ENCODE results near the gene DBN1. TPM values are rescaled to one million over a fixed set of nuclear protein-coding genes. Genes with fewer than 3 reads are reported as not detected.
A peak's percentile ranks its signal among the peaks of the same experiment; 100 is the strongest.

Gene DBN1
- total and polyA plus RNA-seq, 9 of the 15 experiments (the other 6 are each of a cell fraction or from before 2014, with no cell fraction given), result 0.25 to 87.2 (median 27.9) TPM

GRCh38 chr5:177473443-177474001, at the start of gene DBN1 (continued):
- no peak for TF ChIP-seq E2F8 (IDR thresholded peaks at IDR 0.05; ENCODE audit: low read depth, partially characterized antibody)
- no peak for TF ChIP-seq STAG1 (CRISPR knock-in tag; IDR thresholded peaks at IDR 0.05; ENCODE audit: borderline replicate concordance)
- TF ChIP-seq ZBTB7A (IDR thresholded peaks at IDR 0.05; ENCODE audit: borderline replicate concordance, control insufficient read depth, low read depth, low read length), result peak; percentile 94; the same call in 1 of the 2 replicates
- TF ChIP-seq, protein P1, sequence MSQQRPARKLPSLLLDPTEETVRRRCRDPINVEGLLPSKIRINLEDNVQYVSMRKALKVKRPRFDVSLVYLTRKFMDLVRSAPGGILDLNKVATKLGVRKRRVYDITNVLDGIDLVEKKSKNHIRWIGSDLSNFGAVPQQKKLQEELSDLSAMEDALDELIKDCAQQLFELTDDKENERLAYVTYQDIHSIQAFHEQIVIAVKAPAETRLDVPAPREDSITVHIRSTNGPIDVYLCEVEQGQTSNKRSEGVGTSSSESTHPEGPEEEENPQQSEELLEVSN (IDR thresholded peaks at IDR 0.05; ENCODE audit: borderline replicate concordance in 1 of 2, extremely low read depth in 1 of 2, insufficient read depth in 1 of 2, insufficient read length in 1 of 2, low read depth in 1 of 2, low read length in 1 of 2, poor library complexity in 1 of 2, severe bottlenecking in 1 of 2), result peak in 1 of 2 experiments; percentile 42
- TF ChIP-seq ZEB2 (IDR thresholded peaks at IDR 0.05), result no peak
- no peak for TF ChIP-seq NCOA4 (IDR thresholded peaks at IDR 0.05; ENCODE audit: partially characterized antibody)
- no peak for TF ChIP-seq RFX1 (IDR thresholded peaks at IDR 0.05)
- 0 out of 4 replicates have a peak, but pooled peaks of 1 of the 2 experiments have one; percentile 29 for TF ChIP-seq UBTF (IDR thresholded peaks at IDR 0.05; ENCODE audit: borderline replicate concordance in 1 of 2, low read depth in 2 of 2, low read length in 2 of 2)
- no peak for TF ChIP-seq ZNF584 (CRISPR knock-in tag; IDR thresholded peaks at IDR 0.05; ENCODE audit: low read depth)
- TF ChIP-seq CBX5 (IDR thresholded peaks at IDR 0.05; ENCODE audit: borderline replicate concordance, low read depth), result no peak
- TF ChIP-seq, protein P2, sequence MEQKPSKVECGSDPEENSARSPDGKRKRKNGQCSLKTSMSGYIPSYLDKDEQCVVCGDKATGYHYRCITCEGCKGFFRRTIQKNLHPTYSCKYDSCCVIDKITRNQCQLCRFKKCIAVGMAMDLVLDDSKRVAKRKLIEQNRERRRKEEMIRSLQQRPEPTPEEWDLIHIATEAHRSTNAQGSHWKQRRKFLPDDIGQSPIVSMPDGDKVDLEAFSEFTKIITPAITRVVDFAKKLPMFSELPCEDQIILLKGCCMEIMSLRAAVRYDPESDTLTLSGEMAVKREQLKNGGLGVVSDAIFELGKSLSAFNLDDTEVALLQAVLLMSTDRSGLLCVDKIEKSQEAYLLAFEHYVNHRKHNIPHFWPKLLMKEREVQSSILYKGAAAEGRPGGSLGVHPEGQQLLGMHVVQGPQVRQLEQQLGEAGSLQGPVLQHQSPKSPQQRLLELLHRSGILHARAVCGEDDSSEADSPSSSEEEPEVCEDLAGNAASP (IDR thresholded peaks at IDR 0.05), result no peak
- TF ChIP-seq, protein P3, sequence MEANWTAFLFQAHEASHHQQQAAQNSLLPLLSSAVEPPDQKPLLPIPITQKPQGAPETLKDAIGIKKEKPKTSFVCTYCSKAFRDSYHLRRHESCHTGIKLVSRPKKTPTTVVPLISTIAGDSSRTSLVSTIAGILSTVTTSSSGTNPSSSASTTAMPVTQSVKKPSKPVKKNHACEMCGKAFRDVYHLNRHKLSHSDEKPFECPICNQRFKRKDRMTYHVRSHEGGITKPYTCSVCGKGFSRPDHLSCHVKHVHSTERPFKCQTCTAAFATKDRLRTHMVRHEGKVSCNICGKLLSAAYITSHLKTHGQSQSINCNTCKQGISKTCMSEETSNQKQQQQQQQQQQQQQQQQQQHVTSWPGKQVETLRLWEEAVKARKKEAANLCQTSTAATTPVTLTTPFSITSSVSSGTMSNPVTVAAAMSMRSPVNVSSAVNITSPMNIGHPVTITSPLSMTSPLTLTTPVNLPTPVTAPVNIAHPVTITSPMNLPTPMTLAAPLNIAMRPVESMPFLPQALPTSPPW (CRISPR knock-in tag; IDR thresholded peaks at IDR 0.05), result peak; percentile 96
- peak; percentile 9; the same call in 1 of the 2 replicates for TF ChIP-seq ZFX (CRISPR knock-in tag; IDR thresholded peaks at IDR 0.05)
- no peak for TF ChIP-seq MIER1 (IDR thresholded peaks at IDR 0.05; ENCODE audit: low read depth)

Measured in K562 (cell line).